ENCODE data around the gene RNF148.

RNF148 gene

GRCh38 chr7:122702872-122703510 is at the start of gene RNF148:
RNF148 (minus strand) TSS chr7:122702922; CDS start chr7:122702750, 172 bp downstream.
- no peak for DNase-seq (ENCODE audit: low read depth, low spot score)

DNA sequence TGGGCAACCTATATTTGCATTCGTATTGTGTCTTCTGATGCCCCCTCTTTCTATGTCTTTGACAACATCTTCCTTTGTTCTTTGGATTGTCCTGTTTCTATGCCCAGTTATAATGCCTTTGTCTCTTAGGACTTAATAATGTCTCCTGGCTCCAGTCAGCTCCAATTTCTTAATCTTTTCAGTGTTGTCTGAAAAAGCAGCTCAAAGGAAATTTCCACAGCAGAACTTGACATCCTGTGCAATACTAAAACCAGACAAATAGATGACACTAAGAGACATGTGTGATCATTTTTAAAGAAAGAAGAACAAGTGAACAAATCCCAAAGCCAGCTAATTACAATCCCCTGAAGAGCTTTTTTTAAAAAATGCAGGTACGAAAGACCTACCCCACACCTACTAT is 47.7 kb upstream of the RNF148 start:
- no peak for DNase-seq (ENCODE audit: low read depth, low spot score)

- DNase-seq (ENCODE audit: low read depth, low spot score) = no peak
These were observed 45.5 kb upstream of the RNF148 start for GRCh38 chr7:122748195-122748594.

DNA sequence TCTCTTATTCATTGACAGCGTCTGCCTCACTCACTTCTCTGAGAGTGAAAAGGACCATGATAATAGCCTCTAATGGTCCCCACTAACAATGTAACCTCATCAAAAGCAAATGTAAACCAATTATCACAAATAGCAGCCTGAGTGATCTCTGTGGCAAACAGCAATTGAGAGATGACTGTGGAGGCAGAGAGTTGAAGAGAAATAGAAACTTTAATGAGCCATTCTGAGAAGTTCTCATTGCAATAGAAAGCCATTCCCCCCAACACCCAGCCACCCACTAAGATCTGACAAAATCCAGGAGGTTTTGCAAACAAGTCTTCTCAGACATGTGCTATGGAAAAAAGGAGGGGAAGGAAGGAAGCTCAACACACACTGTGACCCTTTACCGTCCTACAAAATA is 44.2 kb upstream of the RNF148 start:
- DNase-seq (ENCODE audit: low read depth, low spot score) = no peak

- DNase-seq (ENCODE audit: low read depth, low spot score) = no peak
These were observed 40.5 kb upstream of the RNF148 start for GRCh38 chr7:122743211-122743610.

GRCh38 chr7:122738947-122739346 is 36.2 kb upstream of the RNF148 start:
- DNase-seq (ENCODE audit: low read depth, low spot score) = no peak

DNA sequence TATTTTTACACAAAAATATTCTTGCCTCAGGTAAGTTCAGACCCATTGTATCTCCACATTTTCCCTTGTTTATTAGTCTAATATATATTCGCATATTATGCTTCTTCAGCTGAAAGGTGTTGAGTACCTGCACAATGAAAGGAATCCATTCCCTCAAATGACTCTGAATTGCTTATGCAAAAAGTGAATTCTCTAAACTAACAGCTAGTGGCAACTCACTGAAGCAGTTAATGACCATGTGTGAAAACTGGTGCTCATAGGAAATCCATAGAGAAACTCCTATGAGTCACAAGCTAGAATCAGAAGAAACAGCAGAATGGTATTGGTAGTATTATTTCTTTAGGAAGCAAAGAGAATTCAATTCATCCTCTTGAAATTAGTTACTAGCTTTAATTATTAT is 33.5 kb upstream of the RNF148 start:
- no peak for DNase-seq (ENCODE audit: low read depth, low spot score)

- no peak for DNase-seq (ENCODE audit: low read depth, low spot score)
These were observed 25.0 kb upstream of the RNF148 start for GRCh38 chr7:122727759-122728158.

GRCh38 chr7:122727354-122727753 is 24.6 kb upstream of the RNF148 start:
- no peak for DNase-seq (ENCODE audit: low read depth, low spot score)

DNA sequence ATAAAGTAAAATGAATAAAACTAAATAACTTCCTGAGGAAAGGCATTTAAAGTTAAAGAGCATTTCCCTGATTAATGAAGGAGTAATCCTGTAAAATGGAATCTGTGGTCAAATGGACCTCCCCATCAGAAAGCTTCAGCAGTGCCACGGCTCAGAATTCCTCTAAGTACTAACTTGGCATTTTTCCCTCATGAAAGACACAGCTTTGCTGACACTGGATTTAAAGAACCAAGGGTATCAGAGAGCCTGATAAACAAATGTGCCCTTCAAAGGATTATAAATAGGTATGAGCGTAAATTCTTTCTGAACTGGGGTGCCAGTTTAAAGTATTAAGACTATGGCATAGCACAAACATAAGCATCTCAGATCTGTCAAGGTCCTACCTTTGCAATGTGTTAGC is 24.2 kb upstream of the RNF148 start:
- no peak for DNase-seq (ENCODE audit: low read depth, low spot score)

DNA sequence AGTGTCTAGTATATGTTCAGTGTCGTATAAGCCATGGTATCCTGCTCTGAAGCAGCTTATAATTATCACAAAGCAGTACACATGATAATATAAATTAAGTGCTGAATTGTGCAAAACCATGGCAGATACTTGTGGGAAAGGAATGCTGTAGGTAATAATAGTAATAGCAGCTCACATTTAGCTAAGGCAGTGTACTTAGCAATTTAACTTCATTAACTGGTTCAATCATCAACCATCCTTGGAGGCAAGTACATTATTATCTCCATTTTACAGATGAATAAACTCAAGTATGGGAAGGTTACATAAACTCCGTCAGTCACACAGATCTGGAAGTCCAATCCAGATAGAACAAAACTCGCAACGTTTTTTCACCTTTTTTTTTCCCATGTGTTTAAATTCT is 21.6 kb upstream of the RNF148 start:
- no peak for DNase-seq (ENCODE audit: low read depth, low spot score)

- DNase-seq (ENCODE audit: low read depth, low spot score) = no peak
These were observed 16.4 kb upstream of the RNF148 start for GRCh38 chr7:122719010-122719578.

DNA sequence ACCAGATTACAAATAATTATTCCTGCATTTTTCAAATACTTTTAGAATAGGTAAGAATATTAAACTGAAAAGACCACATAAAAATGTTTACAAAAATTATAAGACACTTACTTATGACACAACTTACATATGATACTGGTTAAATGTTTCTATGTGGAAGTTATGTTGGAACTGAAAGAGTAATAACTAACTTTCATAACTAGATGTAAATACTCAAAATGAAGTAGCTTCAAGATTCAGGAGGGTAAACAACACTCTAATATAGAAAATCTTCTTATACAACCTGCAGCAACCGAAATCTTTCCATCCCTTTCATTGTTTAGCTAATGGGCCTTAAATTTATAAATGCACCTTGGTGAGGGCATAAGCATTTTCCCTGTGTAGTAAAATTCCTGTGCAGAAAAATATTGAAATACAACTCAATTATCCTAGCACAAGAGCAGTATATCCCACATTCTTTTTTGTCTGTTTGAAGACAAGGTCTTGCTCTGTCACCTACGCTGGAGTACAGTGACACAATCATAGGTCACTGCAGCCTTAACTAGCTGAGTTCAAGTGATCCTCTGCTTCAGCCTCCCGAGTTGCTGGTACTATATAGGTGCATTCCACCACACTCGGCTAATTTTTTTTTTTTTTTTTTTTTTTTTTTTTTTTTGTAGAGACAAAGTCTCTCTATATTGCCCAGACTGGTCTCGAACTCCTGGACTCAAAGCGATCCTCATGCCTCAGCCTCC is 14.8 kb upstream of the RNF148 start:
- no peak for DNase-seq (ENCODE audit: low read depth, low spot score)

DNA sequence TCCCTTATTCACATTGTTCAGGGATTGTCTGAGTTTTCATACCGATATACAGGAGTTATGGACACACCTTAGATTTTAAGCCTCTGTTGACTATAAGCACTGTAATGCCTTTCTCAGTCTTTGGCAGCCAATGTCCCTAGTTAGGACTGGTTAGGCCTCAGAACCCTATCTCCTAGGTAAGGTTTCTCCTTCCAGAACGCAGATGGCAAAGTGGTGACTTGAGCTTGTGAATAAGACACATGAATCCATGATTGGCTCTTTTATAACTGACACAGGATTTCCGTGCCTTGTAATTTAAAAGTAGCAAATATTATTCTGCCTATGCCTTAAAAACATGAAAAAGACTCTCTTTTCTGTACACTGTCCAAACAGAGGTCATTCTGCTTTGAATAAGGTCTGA is 12.5 kb upstream of the RNF148 start:
- no peak for DNase-seq (ENCODE audit: low read depth, low spot score)

- no peak for DNase-seq (ENCODE audit: low read depth, low spot score)
These were observed 8.2 kb upstream of the RNF148 start for GRCh38 chr7:122710916-122711315.

- no peak for DNase-seq (ENCODE audit: low read depth, low spot score)
These were observed 7.4 kb upstream of the RNF148 start for GRCh38 chr7:122709930-122710646.

DNA sequence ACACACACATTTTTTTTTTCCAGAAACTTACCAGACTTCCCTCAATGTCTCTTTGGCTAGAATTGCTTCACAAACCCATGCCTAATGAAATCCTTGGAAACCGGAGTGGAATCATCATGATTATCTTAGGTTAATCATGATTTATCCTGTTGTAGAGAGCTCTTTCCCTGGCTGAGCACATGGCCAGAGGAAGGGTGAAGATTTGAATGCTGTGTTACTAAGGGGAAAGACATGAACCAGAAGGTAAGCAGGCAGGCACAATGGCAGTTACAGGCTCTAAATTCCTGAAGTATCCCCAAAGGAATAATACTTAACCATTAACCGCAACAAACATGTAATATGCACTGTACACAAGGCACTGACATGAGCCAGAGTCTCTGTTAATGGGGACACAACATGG is 4.1 kb upstream of the RNF148 start:
- no peak for DNase-seq (ENCODE audit: low read depth, low spot score)

DNA sequence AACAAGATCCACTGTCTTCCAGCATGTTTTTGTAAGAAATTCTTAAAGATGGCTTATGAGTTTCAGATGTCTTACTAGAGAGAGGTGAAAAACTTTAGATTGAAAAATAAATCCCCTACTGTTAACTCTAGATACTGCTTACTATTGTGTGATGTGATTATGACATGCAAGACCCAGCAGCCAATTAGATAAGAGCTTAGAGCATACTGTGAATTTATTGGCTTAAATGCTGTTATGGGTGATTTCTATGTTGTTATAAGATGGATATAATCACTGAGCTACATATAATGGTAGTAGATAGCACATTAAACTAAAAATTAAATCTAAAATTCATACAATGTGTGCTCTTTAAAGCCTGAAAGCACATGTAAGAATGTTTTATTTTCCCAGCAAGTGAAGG is 3.7 kb downstream of the RNF148 start, which contains the start of gene RNF133:
Gene RNF133, minus strand, starts transcription at position 101 of the 400 bp plus-strand sequence. CDS start 199 bp downstream, outside the sequence.
- no peak for DNase-seq (ENCODE audit: low read depth, low spot score)

DNA sequence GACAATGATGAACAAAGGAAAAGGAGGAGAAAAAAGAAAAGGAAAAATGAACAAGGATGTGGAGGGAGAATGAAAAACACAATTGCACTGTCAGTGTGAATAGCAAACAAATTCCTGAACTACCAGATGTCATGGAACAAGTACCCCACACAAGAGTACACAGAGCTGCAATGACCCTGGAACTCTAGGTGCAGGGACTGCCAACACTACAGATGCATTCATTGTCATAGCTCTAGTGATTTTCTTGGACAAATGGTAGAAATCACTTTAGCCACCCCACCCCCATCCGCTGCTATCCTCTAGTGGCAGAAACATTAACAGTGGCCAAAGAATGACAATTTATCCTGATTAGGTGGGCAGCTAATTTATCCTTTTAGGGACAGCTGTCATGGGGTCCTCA is 6.9 kb downstream of the RNF148 start:
- no peak for DNase-seq (ENCODE audit: low read depth, low spot score)

DNA sequence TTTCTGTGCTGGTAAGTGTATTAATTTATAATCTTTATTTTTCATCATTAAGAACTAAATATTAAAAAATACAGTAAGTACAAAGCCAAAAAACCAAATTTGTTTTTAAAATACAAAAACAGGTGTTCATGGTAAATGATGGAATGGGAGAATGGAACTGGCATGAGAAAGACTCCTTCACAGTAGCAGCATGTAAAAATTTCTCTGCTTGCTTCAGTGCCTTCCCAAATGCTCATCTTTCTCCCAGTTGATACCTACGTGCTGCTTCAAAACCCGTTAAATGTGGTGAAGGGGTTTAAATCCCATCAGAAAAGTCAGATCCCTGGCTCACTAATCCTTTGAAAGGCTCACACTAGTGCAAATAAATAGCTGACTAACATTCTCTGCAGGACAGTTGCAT is 8.0 kb downstream of the RNF148 start:
- DNase-seq (ENCODE audit: low read depth, low spot score) = no peak

DNA sequence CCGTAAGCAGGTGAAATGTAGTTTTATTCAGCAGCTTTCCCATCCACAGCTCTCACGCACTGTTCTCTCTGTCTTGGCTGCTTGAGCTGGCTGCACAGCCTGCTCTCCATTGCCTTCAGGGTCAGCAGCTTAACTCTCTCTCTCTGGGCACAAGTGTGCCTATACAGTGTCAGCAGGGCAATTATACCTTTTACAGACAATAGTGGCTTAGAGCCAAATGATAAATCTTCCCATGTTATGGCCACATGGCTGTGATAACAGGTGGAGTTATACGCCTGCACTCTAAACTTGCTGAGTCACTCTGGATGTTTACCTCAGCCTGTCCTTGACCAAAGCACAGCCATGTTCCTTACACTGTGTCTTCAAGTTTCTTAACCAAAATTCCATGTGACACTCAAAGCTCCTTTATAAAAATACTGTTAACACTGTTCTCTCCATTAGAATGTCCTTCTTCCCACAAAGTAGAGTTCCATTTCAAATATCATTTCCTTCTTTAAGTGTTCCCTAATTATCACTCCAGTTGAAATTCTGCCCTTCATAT is 9.9 kb downstream of the RNF148 start:
- no peak for DNase-seq (ENCODE audit: low read depth, low spot score)
